ENCODE data around the gene BEND5. TPM values are rescaled to one million over a fixed set of nuclear protein-coding genes. Genes with fewer than 3 reads are reported as not detected.

Gene BEND5
- total RNA-seq, 1 experiment from 2014 or later: not detected

- ATAC-seq (no peak), DNase-seq (ENCODE audit: low read depth, low spot score) (no peak)
- TF ChIP-seq REST (IDR thresholded peaks at IDR 0.05; ENCODE audit: insufficient read depth in 1 of 2, low read depth in 2 of 2, low read length in 1 of 2): no peak
- TF ChIP-seq TCF7L2 (IDR thresholded peaks at IDR 0.05; ENCODE audit: low read depth, low read length): no peak
- TF ChIP-seq POLR2AphosphoS5 (IDR thresholded peaks at IDR 0.05; ENCODE audit: low read depth, low read length): no peak
- TF ChIP-seq, protein P1, sequence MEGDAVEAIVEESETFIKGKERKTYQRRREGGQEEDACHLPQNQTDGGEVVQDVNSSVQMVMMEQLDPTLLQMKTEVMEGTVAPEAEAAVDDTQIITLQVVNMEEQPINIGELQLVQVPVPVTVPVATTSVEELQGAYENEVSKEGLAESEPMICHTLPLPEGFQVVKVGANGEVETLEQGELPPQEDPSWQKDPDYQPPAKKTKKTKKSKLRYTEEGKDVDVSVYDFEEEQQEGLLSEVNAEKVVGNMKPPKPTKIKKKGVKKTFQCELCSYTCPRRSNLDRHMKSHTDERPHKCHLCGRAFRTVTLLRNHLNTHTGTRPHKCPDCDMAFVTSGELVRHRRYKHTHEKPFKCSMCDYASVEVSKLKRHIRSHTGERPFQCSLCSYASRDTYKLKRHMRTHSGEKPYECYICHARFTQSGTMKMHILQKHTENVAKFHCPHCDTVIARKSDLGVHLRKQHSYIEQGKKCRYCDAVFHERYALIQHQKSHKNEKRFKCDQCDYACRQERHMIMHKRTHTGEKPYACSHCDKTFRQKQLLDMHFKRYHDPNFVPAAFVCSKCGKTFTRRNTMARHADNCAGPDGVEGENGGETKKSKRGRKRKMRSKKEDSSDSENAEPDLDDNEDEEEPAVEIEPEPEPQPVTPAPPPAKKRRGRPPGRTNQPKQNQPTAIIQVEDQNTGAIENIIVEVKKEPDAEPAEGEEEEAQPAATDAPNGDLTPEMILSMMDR (IDR thresholded peaks at IDR 0.05): no peak
- no peak for TF ChIP-seq SIN3A (IDR thresholded peaks at IDR 0.05; ENCODE audit: borderline replicate concordance, insufficient read depth, low read depth, low read length)
- in situ Hi-C loops (cut with HindIII; ENCODE audit: low pct_unique_long_range_greater_than_20kb, low sequenced_read_pairs): no loop called here
- POLR2A ChIA-PET: no interaction called here
- CTCF ChIA-PET: no interaction called here
- Histone ChIP-seq H3K27ac (ENCODE audit: low read length) (no peak overlapping the region), H3K36me3 (ENCODE audit: control insufficient read depth, insufficient read depth, low read length) (no peaks in the 10 kb centered on the region), H3K9me3 (ENCODE audit: control insufficient read depth, insufficient read depth, low read depth, low read length) (no peaks in the 10 kb centered on the region), H3K4me1 (ENCODE audit: control insufficient read depth, insufficient read depth, low read length) (no peaks in the 10 kb centered on the region), H3K4me3 (ENCODE audit: low read depth in 2 of 2, low read length in 2 of 2) (no peak overlapping the region), H3K27me3 (ENCODE audit: control insufficient read depth, insufficient read depth, low read length) (peaks cover 12% of the 10 kb centered on the region)
- BruUV-seq (replicated peaks): no TSS peak
- intact Hi-C loops (cut with micrococcal nuclease; ENCODE audit: unreplicated experiment): no loop called here
Observed at GRCh38 chr1:48771561-48771960, 5.1 kb downstream of the BEND5 start.

DNA sequence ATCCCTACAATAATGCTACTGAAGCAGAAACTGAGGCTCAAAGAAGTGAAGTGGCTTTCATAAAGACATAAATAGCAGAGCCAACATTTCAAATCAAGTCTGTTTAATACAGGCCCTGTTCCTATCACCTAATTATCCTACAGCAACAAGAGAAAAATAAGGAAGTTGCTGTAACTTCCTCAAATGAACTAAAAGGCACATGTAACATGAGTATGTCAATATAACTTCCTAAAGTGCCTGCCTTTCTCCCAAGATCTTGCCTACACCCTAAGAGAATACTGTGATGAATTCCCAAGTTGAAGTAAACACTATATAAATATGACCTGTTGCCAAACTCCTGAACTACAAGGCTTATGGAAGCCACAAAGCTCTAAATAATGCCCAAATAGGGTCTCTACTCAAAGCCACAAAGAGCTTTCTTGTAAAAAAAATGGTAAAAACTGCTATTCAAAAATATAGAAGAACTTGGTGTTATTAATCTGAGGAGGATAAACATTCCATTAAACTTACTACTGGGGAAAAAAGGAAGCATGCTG lies 8.6 kb downstream of the BEND5 start:
- DNase-seq (ENCODE audit: low read depth, low spot score) (no peak), ATAC-seq (no peak)
- no TSS peak for BruUV-seq (replicated peaks)
- Histone ChIP-seq H3K9me3 (ENCODE audit: control insufficient read depth, insufficient read depth, low read depth, low read length) (no peaks in the 10 kb centered on the region), H3K27me3 (ENCODE audit: control insufficient read depth, insufficient read depth, low read length) (peaks cover 2% of the 10 kb centered on the region; the same call in 1 of the 2 replicates), H3K27ac (ENCODE audit: low read length) (no peak overlapping the region), H3K36me3 (ENCODE audit: control insufficient read depth, insufficient read depth, low read length) (no peaks in the 10 kb centered on the region), H3K4me3 (ENCODE audit: low read depth in 2 of 2, low read length in 2 of 2) (no peak overlapping the region), H3K4me1 (ENCODE audit: control insufficient read depth, insufficient read depth, low read length) (no peaks in the 10 kb centered on the region)
- CTCF ChIA-PET: no interaction called here
- TF ChIP-seq, protein P1 (IDR thresholded peaks at IDR 0.05): no peak
- no peak for TF ChIP-seq SIN3A (IDR thresholded peaks at IDR 0.05; ENCODE audit: borderline replicate concordance, insufficient read depth, low read depth, low read length)
- POLR2A ChIA-PET: no interaction called here
- intact Hi-C loops (cut with micrococcal nuclease; ENCODE audit: unreplicated experiment) (no loop called here), in situ Hi-C loops (cut with HindIII; ENCODE audit: low pct_unique_long_range_greater_than_20kb, low sequenced_read_pairs) (no loop called here)
